HG03520 (cell line): ENCODE data around the gene TMEM178B.
"Not testable (repeated sequence)": the region's sequence is repeated elsewhere in the genome, so short reads cannot be mapped to it uniquely, and the experiment has no call there.

Source experiments
- ATAC-seq: cut with Tn5 transposase; IDR thresholded peaks from one replicate; pipeline ENCODE4 v1.9.1; 2021; ENCODE audit warnings: mild to moderate bottlenecking, moderate library complexity; ENCODE audit not compliant: unreplicated experiment

TMEM178B gene

DNA sequence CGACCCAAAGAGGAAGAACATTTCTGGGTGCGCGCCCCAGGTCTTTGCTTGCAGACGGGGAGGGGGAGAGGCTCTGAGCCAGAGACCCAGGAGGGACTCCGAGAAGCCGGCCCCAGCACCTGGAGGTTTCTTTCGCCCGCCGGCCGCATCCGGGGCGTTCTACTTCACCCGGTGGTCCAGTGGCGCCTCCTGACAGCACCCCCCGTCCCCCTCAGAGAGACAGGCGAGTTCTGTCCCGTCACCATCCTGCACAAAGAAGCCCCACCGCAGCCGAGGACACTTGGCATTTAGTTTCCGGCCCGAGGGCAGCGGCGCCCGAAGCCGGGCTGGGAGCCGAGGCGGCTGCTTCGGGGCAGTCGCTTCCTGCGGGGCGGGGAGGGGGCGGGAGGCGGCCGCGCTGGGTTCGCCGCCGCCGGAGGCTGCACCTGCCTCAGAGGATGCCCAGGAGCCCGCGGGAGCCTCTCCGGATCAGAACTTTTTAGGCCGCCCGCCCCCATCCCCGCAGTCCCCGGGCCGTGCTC, at the start of gene TMEM178B:
Gene TMEM178B, plus strand, starts transcription at position 424 of the 521 bp plus-strand sequence.
- no peak for ATAC-seq

DNA sequence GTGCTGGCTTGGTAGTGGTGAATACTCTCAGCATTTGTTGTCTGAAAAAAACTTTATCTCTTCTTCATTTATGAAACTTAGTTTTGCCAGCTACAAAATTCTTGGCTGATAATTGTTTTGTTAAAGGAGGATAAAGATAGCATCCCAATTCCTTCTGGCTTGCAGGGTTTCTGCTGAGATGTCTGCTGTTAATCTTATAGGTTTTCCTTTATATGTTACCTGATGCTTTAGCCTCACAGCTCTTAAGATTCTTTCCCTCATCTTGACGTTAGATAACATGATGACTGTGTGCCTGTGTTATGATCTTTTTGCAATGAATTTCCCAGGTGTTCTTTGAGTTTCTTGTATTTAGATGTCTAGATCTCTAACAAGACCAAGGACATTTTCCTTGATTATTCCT, 49.2 kb upstream of the TMEM178B start:
- ATAC-seq, result no peak

DNA sequence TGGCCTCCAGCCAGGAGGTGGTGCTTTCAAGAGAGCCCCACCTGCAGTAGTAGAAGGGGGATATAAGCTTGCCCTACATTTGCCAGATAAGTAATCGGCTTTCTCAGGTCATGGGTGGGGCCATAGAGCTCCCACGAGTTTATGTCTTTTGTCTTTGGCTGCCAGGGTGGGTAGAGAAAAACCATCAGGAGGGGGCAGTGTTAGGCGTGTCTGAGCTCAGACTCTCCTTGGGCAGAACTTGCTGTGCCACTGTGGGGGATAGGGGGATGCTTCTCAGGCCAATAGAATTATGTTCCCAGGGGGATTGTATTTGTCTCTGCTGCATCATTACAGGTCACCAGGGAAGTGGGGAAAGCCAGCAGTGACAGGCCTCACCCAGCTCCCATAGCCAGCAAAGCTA, 46.8 kb upstream of the TMEM178B start:
- no peak for ATAC-seq

DNA sequence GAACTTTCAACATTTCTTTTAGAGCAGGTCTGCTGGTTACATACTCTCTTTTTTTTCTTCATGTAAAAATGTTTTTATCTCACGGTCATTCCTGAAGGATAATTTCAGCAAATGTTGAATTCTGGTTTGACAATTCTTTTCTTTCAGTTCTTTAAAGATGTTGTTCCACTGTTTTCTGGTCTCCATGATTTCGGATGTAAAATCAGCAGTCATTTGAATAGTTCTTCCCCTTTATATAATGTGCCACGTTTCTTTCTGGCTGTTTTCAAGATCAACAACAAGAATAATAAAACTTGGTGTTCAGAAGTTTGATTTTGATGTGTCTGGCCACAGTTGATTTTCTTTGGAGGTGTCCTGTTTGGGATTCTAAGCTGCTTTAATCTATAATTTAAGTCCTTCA, 45.1 kb upstream of the TMEM178B start:
- no peak for ATAC-seq

DNA sequence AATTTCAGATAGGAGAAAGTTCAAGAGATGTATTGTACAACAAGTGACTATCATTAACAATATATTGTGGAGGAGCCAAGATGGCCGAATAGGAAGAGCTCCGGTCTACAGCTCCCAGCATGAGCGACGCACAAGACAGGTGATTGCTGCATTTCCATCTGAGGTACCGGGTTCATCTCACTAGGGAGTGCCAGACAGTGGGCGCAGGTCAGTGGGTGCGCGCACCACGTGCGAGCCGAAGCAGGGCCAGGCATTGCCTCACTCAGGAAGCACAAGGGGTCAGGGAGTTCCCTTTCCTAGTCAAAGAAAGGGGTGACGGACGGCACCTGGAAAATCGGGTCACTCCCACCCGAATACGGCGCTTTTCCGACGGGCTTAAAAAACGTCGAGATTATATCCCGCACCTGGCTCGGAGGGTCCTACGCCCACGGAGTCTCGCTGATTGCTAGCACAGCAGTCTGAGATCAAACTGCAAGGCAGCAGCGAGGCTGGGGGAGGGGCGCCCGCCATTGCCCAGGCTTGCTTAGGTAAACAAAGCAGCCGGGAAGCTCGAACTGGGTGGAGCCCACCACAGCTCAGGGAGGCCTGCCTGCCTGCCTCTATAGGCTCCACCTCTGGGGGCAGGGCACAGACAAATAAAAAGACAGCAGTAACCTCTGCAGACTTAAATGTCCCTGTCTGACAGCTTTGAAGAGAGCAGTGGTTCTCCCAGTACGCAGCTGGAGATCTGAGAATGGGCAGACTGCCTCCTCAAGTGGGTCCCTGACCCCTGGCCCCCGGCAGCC, 41.1 kb upstream of the TMEM178B start:
- ATAC-seq, result not testable (repeated sequence)

DNA sequence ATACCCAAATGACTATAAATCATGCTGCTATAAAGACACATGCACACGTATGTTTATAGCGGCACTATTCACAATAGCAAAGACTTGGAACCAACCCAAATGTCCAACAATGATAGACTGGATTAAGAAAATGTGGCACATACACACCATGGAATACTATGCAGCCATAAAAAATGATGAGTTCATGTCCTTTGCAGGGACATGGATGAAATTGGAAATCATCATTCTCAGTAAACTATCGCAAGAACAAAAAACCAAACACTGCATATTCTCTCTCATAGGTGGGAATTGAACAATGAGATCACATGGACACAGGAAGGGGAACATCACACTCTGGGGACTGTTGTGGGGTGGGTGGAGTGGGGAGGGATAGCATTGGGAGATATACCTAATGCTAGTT, 35.8 kb upstream of the TMEM178B start:
- not testable (repeated sequence) for ATAC-seq

DNA sequence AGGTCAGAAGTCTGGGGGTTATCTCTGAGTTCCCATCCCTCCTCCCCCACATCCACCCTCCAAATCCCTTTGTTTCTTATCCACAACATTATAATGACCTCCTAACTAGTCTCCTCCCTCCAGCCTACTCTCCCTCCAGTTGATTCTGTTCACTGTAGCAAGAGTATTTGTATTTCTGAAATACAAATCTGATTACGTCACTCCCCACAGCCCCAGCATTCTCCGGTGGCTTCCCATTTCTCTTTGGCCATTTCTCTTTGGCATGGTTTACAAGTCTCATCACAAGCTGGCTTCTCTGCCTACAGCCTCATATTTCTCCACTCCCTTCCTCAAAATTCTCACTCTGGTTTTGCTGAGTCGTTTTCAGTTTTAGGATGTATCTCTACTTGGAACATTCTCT, 34.5 kb upstream of the TMEM178B start:
- ATAC-seq, result no peak

DNA sequence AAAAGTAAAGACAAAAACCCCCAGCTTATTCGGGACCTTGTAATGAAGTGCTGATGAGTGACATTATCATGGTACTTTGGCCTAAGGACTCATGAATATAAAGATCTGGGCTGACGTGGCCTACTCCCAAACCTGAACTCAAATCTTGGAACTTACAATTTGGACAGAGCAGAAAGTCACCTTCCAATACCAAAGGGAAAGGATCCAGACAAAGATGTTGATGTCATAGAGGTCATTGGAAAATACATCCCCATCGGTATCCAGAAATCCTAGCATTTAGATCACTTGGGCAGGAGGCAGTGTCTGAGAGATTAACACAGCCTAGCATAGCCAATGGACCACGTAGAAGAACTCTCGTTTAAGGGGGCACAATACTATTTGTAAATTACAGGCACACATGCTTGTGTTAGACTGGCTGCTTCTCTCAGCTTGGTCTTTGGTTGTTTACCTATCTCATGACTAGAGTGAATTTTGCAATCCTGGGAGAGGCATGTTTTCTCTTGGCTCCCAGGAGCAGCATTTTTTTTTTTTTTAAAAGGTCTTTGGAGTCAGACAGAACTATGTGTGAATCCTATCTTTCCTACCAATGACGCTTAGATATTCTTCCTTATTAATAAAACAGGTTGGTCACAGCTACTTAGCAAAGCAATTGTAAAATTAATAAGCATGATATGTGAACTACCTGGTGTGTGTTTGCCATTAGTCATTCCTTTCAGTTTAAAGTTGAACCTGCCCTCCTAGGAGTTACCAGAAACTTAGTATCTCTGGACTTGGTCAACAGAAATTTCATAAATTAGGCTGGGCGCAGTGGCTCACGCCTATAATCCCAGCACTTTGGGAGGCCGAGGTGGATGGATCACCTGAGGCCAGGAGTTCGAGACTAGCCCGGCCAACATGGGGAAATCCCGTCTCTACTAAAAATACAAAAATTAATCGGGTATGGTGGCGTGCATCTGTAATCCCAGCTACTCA, 31.4 kb upstream of the TMEM178B start:
- no peak for ATAC-seq

DNA sequence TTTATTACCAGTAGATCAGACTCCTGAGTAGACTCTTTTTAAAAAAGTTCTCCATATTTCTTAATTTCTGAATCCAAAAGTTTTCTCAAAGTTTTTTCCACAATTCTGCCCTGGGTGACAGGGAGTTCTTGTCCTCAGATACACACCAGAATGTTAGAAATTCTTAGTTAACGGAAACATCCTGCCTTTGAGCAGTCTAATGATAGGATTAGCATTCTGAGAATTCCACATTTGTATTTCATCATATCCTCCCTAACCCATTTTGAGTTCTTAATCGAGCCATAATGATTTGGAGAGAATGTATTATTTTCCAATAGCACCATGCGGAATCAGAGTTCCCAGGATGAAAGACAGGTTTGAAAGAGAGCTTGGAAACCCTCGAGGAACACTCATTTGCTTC, 30.2 kb upstream of the TMEM178B start:
- ATAC-seq, result no peak

DNA sequence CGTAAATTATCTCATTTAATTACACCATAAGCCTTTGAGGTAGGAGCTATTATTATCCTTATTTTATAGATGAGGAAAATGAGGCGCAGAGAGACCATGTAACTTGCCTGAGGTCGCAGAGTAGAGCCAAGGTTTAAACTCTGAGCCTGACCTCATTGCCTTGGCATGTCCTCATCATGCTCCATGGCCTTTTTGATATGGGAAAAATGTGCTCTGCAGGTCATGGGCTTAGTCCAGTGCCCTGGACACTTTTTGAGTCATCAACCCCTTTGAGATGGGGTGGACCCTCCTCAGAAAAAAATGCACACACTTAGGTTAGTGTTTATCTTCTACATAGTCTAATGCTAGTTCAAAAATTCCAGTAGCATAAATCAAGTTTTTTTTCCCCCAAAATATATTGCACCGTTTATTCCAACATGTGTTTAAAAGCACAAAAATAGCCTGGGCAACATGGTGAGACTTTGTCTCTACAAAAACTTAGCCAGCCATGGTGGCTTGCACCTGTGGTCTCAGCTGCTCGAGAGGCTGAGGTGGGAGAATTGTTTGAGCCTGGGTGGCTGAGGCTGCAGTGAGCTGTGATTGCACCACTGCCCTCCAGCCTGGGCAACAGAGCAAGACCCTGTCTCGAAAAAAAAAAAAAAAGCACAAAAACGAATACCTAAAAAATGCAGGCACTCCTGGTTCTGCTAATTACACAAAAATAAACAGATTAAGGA, 28.6 kb upstream of the TMEM178B start:
- no peak for ATAC-seq

DNA sequence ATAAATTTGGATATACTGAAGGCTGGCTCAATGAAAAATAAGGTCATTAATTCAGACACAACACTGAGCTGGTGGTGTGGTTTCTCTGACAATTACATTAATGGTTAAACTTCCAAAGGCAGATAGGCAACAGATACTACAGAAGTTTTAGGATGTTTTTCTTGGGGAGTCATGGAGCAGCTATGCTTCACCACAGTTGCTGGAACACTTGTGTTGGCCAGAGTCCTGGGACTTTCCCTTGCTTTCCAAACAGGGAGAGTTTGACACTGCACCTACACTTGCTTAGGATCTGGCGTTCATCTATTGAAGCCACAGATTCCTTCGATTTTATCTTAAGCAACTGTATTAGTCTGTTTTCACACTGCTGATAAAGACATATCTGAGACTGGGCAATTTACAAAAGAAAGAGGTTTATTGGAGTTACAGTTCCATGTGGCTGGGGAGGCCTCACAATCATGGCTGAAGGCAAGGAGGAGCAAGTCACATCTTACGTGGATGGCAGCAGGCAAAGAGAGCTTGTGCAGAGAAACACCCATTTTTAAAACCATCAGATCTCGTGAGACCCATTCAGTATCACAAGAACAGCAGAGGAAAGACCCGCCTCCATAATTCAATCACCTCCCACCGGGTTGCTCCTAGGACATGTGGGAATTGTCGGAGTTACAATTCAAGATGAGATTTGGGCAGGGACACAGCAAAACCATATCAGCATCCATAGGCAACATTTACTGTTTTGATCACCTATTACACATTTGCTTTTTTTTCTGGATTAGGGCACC, 27.8 kb upstream of the TMEM178B start:
- no peak for ATAC-seq

DNA sequence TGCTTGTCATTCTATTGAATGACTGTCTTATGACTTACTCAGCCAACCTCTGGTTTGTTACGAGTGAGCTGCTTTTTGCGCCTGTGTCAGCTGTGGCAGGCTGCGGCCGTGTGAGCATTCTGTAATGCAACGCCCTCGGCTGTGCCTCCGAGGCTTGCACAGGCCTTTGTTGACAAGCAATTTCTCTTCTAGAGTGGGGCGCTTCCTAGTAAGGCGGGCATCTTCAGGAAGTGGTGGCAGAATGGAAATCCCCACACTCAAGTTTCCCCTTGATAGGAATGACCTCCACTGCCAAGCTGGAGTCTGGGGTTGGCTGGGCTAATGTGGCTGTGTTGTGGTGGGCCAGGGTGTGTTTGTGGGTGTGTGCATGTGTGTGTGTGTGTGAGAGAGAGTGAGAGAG, 20.2 kb upstream of the TMEM178B start:
- no peak for ATAC-seq

DNA sequence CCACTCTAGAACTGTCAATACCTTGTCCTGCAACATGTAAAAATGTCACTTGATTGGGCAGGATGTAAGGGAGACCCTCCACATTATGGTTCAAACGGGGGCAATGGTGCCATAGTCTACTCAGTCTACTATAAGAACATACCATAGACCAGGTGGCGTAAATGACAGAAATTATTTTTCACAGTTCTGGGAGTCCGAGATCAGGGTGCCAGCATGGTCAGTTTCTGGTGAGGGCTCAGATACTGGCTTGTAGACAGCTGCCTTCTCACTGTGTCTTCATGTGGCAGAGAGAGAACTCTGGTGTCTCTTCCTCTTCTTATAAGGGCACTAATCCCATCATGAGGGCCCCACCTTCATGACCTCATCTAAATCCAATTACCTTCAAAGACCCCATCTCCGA, 18.7 kb upstream of the TMEM178B start:
- ATAC-seq, result no peak

DNA sequence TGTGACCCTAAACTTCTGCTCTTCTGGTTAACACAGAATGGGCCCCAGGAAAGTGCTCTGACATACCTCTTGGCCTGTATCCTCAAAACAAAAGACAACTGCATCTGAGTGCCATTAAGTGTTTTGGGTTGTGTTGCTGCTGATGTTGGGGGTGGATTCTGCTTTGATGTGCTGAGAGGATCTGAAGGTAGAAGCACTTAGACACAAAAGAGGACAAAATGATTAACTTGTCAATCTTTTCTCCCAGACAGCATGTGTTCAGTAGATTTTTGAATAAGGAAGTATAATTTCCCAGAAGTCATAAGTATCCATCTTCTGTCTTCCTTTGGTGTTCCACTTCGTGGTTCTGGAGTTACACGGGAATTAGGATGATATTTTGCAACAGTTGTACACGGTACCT, 16.1 kb upstream of the TMEM178B start:
- ATAC-seq, result no peak

DNA sequence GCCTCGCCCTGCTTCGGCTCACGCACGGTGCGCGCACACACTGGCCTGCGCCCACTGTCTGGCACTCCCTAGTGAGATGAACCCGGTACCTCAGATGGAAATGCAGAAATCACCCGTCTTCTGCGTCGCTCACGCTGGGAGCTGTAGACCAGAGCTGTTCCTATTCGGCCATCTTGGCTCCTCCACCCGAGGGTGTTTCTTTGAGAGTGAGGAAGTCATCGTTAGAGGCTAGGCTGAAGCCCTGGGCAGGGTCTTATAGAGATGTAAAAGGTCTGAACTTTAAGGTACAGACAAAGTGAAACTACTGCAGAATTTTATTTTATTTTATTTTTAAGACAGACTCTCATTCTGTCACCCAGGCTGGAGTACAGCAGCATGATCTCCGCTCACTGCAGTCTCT, 6.0 kb upstream of the TMEM178B start:
- ATAC-seq, result not testable (repeated sequence)

DNA sequence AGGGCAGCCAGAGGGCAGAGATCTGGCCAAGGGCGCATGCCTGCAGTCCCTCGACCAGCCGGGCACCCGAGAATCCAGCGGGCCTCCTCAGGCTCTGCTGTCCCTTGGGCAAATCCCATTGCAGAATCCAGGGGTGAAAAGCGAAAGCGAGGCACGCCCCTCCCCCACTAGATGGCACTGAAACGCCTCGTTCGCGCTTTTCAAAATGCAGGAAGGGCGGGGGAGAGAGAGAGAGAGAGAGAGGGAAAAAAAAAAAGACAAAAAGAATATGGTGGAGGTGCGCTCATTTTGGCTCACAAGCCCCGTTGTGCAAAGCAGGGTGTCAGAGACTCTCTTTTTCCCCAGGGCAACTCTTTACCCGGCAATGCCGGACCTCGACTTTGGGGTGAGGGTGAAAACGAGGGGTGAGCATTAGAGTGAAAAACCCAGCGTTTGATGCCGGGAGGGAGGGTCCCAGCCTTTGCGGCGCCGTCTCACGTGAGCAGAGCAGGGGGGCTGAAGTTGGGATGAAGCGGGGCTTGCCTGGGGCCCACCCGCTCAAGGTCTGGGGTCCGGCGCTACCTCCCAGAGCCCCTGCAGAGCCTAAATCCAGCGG, 2.5 kb upstream of the TMEM178B start:
- ATAC-seq, result no peak

DNA sequence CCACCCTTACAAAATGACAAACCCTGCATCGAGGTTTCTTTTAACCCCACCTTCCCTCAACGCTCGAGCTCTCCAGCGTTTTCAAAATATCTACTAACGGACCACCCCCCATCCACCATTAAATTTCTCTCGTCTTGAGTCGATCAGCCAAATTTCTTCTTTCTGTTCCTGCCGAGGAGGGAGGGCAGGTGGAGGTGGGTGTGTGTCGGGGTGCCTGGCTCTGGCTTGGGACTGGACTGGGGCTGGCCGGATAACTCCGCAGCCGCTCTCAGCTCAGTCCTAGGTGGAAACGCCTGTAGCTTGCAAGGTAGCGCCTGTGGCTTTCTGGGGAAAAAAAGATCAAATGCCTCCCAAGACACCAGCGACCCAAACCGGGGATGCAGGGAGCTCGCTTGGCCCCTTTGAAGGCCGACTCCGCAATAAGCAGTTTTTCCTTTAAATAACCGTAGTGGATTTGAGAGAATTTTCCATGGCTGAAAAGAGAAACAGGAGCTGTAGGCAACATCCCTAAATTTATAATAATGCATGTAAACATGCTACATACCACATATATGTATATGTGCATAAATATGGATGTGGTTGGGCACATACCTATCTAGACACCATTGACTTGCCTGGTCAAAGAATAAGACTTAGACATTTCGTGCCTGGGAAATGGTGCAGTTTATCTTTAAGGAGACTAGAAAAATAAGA, 1.9 kb upstream of the TMEM178B start:
- no peak for ATAC-seq

DNA sequence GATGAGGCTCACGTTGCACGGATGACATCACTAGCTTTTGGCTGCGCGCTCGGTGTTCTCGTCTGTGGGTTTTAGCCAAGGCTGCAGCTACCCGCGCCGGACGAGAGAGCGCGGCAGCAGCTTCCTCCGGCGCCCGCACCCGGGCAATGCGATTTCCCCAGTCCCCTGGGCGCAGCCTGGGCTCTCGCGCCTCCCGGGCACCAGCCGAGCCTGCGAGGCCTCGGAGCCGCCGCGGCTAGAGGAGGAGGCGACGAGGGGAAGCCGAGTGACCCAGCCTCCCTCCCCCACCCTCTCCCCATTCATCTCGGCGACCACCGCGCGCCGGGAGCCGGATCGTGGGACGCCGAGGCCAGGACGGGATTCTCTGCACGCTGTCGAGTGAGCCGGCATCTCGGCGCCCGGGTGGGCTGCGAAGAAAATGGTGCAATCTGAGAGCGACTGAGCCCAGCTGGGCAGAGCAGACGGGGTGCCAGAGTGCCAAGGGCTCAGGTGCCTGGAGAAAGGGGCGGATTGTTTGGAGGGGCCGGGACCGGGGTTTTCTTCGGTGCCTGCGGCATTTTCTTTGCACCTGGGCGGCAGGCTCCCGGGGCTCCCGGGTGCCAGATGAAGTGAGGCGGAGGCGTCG, 1.2 kb upstream of the TMEM178B start:
- no peak for ATAC-seq

DNA sequence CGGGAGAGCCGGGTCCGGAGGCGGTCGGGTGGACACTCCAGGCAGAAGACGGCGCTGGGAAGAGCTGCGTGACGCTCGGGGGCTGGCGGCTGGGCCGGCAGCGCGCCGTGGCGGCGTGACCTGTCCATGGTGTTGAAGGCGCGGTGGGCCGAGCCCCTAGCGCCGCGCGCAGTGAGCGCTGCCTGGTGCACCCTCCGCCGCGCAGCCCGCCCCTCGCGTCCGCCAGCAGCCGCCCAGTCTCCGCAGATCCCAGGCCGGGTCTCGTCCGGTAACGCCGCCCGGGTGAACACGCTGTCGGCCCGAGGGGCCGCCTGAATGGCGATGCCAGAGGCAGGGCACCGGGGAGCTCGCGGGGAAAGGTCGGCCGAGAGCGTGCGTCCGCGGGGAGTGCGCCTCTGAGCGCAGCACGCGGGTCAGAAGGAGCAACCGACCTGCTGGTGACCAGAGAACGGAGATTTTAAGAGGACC, 657 bp upstream of the TMEM178B start:
- no peak for ATAC-seq
